ENCODE results near the gene ADAP1. TPM values are rescaled to one million over a fixed set of nuclear protein-coding genes. Genes with fewer than 3 reads are reported as not detected.

The ADAP1 gene
- total and polyA plus RNA-seq, 2 of the 8 experiments (the other 6 are each of a cell fraction or from before 2014, with no cell fraction given): 5.8 to 6.1 TPM

DNA sequence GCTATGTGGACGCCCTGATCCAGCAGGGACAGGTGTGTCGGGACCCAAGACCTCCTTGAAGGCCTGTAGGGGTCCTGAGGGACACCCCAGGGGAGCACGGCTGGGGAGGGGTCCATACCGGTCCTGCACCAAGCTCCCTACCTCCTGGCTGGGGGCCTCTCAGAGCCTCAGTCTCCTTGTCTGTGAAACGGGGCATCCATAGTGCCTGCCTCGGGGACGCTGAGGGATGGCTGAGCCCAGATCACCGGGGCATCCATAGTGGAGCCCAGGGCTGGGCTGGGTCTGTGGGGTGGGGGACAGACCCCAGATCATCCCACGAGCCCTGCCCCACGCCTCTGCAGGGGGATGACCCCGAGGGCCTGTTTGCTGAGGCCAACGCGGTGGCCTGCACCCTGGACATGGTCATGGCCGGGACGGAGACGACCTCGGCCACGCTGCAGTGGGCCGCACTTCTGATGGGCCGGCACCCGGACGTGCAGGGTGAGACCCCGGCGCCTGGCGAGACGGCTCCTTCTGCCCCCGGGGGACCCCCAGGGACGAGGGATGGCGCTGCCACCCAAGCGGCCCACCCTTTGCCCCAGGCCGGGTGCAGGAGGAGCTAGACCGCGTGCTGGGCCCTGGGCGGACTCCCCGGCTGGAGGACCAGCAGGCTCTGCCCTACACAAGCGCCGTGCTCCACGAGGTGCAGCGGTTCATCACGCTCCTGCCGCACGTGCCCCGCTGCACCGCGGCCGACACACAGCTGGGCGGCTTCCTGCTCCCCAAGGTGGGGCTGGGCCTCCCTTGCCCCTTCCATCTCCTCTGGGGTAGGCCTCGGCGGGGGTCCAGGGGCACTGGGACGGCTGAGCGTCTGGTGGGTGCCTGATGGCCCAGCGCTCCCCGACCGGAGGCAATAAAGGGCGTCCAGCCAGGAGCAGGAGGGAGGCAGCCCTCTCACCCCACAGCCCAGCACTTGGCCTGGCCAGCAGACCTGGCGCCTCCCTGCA lies 32.6 kb upstream of the ADAP1 start (continued):
- TF ChIP-seq, protein P1, sequence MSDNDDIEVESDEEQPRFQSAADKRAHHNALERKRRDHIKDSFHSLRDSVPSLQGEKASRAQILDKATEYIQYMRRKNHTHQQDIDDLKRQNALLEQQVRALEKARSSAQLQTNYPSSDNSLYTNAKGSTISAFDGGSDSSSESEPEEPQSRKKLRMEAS (IDR thresholded peaks at IDR 0.05): no peak
- TF ChIP-seq KDM5A (IDR thresholded peaks at IDR 0.05; ENCODE audit: low read length) (no peak), BCL11A (IDR thresholded peaks at IDR 0.05; ENCODE audit: low read depth in 2 of 2, low read length in 2 of 2) (no peak), MAFK (IDR thresholded peaks at IDR 0.05; ENCODE audit: low read depth, low read length) (no peak), EGR1 (IDR thresholded peaks at IDR 0.05; ENCODE audit: borderline replicate concordance, low read depth, low read length) (no peak), PHF8 (conservative IDR thresholded peaks at IDR 0.05; ENCODE audit: low read depth, low read length) (no peak), KDM1A (IDR thresholded peaks at IDR 0.05; ENCODE audit: borderline replicate concordance, low read length) (no peak)
